Activated CD4-positive, alpha-beta T cell treated with anti-CD3 and anti-CD28 coated beads, Interleukin-2, amount 10 ng/mL, durations not matched to agents 24 days and 14 days (primary cell): ENCODE measurements around the gene WASHC4. TPM values are rescaled to one million over a fixed set of nuclear protein-coding genes. Genes with fewer than 3 reads are reported as not detected.
"Not testable (repeated sequence)": the region's sequence is repeated elsewhere in the genome, so short reads cannot be mapped to it uniquely, and the experiment has no call there.

Experiments used
- DNase-seq: peaks from one replicate; pipeline ENCODE4 v3.0.0; 2022
- H3K27ac Mint-ChIP-seq: one replicate; pipeline ENCODE4 v1.8.0; 2022; ENCODE audit warnings: mild to moderate bottlenecking, mixed read lengths
- H3K27me3 Mint-ChIP-seq: one replicate; pipeline ENCODE4 v1.8.0; 2022; ENCODE audit warnings: mixed read lengths
- H3K36me3 Mint-ChIP-seq: one replicate; pipeline ENCODE4 v1.8.0; 2022; ENCODE audit warnings: low read depth, mild to moderate bottlenecking, mixed read lengths
- H3K4me1 Mint-ChIP-seq: one replicate; pipeline ENCODE4 v1.8.0; 2021; ENCODE audit warnings: mixed read lengths
- H3K4me3 Mint-ChIP-seq: one replicate; pipeline ENCODE4 v1.8.0; 2022; ENCODE audit warnings: mild to moderate bottlenecking, moderate library complexity, mixed read lengths
- H3K9me3 Mint-ChIP-seq: one replicate; pipeline ENCODE4 v1.8.0; 2021; ENCODE audit warnings: mixed read lengths
- intact Hi-C: fragments of 100-400 bp; cut with micrococcal nuclease; formaldehyde crosslinking; loops from one replicate; pipeline ENCODE4 v1.15.1; 2023
- total RNA-seq: library from RNA; stranded (reverse); gene quantifications from 2 replicates; pipeline ENCODE4 v1.2.3, GENCODE V29; 2022

The WASHC4 gene
- total RNA-seq, 1 donor from 2014 or later = 36.5 TPM

- H3K4me3 Mint-ChIP-seq = no peak overlapping the region
- H3K4me1 Mint-ChIP-seq = peaks cover 2% of the 10 kb centered on the region
- peaks cover 45% of the 10 kb centered on the region for H3K36me3 Mint-ChIP-seq
- H3K27ac Mint-ChIP-seq = no peak overlapping the region
- intact Hi-C loops = no loop called here
- H3K9me3 Mint-ChIP-seq = no peaks in the 10 kb centered on the region
- H3K27me3 Mint-ChIP-seq = no peaks in the 10 kb centered on the region
- DNase-seq = no peak
These were observed 54.6 kb downstream of the WASHC4 start for GRCh38 chr12:105162174-105162573.

- peaks cover 43% of the 10 kb centered on the region for H3K36me3 Mint-ChIP-seq
- no peak for DNase-seq
These were observed 56.5 kb downstream of the WASHC4 start for GRCh38 chr12:105164068-105164467.

GRCh38 chr12:105166736-105167135 is 59.2 kb downstream of the WASHC4 start:
- Mint-ChIP-seq H3K4me3 (no peak overlapping the region), H3K27ac (no peak overlapping the region), H3K27me3 (no peaks in the 10 kb centered on the region), H3K36me3 (peaks cover 42% of the 10 kb centered on the region), H3K4me1 (no peaks in the 10 kb centered on the region), H3K9me3 (no peaks in the 10 kb centered on the region)
- DNase-seq = no peak
- intact Hi-C loops = no loop called here

More at GRCh38 chr12:105164068-105164467, 56.5 kb downstream of the WASHC4 start:
- Mint-ChIP-seq H3K4me1 (peaks cover 2% of the 10 kb centered on the region), H3K4me3 (no peak overlapping the region), H3K27me3 (no peaks in the 10 kb centered on the region), H3K27ac (no peak overlapping the region), H3K9me3 (no peaks in the 10 kb centered on the region)
- intact Hi-C loops = no loop called here

GRCh38 chr12:105167346-105167745 is 59.8 kb downstream of the WASHC4 start:
- H3K36me3 Mint-ChIP-seq = peaks cover 39% of the 10 kb centered on the region
- H3K4me1 Mint-ChIP-seq = peaks cover 4% of the 10 kb centered on the region
- no peak overlapping the region for H3K27ac Mint-ChIP-seq
- H3K27me3 Mint-ChIP-seq = no peaks in the 10 kb centered on the region
- no peak overlapping the region for H3K4me3 Mint-ChIP-seq
- H3K9me3 Mint-ChIP-seq = no peaks in the 10 kb centered on the region
- intact Hi-C loops = no loop called here
- DNase-seq = no peak

GRCh38 chr12:105168006-105168405 is 60.5 kb downstream of the WASHC4 start:
- Mint-ChIP-seq H3K4me1 (peaks cover 4% of the 10 kb centered on the region), H3K27me3 (no peaks in the 10 kb centered on the region), H3K27ac (no peak overlapping the region), H3K36me3 (peaks cover 38% of the 10 kb centered on the region), H3K9me3 (no peaks in the 10 kb centered on the region), H3K4me3 (no peak overlapping the region)
- no peak for DNase-seq
- intact Hi-C loops = no loop called here

- Mint-ChIP-seq H3K4me3 (no peak overlapping the region), H3K27ac (no peak overlapping the region), H3K36me3 (peaks cover 35% of the 10 kb centered on the region), H3K9me3 (no peaks in the 10 kb centered on the region), H3K4me1 (peaks cover 4% of the 10 kb centered on the region), H3K27me3 (no peaks in the 10 kb centered on the region)
- intact Hi-C loops = no loop called here
- DNase-seq = no peak
These were observed 62.6 kb downstream of the WASHC4 start for GRCh38 chr12:105170139-105170538.

- Mint-ChIP-seq H3K4me3 (no peak overlapping the region), H3K9me3 (no peaks in the 10 kb centered on the region), H3K36me3 (peaks cover 44% of the 10 kb centered on the region), H3K4me1 (peaks cover 6% of the 10 kb centered on the region), H3K27ac (no peak overlapping the region), H3K27me3 (no peaks in the 10 kb centered on the region)
- DNase-seq = no peak
- intact Hi-C loops = no loop called here
These were observed 64.3 kb downstream of the WASHC4 start for GRCh38 chr12:105171691-105172436.

GRCh38 chr12:105175397-105175990 is 68.0 kb downstream of the WASHC4 start:
- Mint-ChIP-seq H3K36me3 (peaks cover 53% of the 10 kb centered on the region), H3K4me3 (no peak overlapping the region), H3K27ac (no peak overlapping the region), H3K9me3 (peaks cover under 1% of the 10 kb centered on the region), H3K27me3 (no peaks in the 10 kb centered on the region), H3K4me1 (peaks cover 6% of the 10 kb centered on the region)
- intact Hi-C loops = no loop called here
- DNase-seq = no peak

- H3K36me3 Mint-ChIP-seq = peaks cover 66% of the 10 kb centered on the region
- H3K27ac Mint-ChIP-seq = no peak overlapping the region
- intact Hi-C loops = no loop called here
- H3K9me3 Mint-ChIP-seq = peaks cover 4% of the 10 kb centered on the region
- peaks cover 4% of the 10 kb centered on the region for H3K4me1 Mint-ChIP-seq
- no peak for DNase-seq
- H3K27me3 Mint-ChIP-seq = no peaks in the 10 kb centered on the region
- no peak overlapping the region for H3K4me3 Mint-ChIP-seq
These were observed 69.7 kb downstream of the WASHC4 start for GRCh38 chr12:105177208-105177607.

GRCh38 chr12:105179114-105179513 is 71.6 kb downstream of the WASHC4 start:
- intact Hi-C loops, DNase-seq, H3K27me3 Mint-ChIP-seq, H3K27ac Mint-ChIP-seq, H3K4me3 Mint-ChIP-seq, H3K4me1 Mint-ChIP-seq: not testable (repeated sequence)
- peaks cover 77% of the 10 kb centered on the region for H3K36me3 Mint-ChIP-seq
- peaks cover 19% of the 10 kb centered on the region for H3K9me3 Mint-ChIP-seq

GRCh38 chr12:105183406-105183805 is 75.9 kb downstream of the WASHC4 start:
- H3K4me3 Mint-ChIP-seq, H3K4me1 Mint-ChIP-seq, H3K27ac Mint-ChIP-seq, H3K27me3 Mint-ChIP-seq, intact Hi-C loops, DNase-seq: not testable (repeated sequence)
- Mint-ChIP-seq H3K36me3 (peaks cover 76% of the 10 kb centered on the region), H3K9me3 (peaks cover 19% of the 10 kb centered on the region)

GRCh38 chr12:105183976-105184375 is 76.4 kb downstream of the WASHC4 start:
- H3K4me1 Mint-ChIP-seq, H3K27ac Mint-ChIP-seq, DNase-seq, H3K27me3 Mint-ChIP-seq, intact Hi-C loops, H3K4me3 Mint-ChIP-seq: not testable (repeated sequence)
- H3K9me3 Mint-ChIP-seq = peaks cover 19% of the 10 kb centered on the region
- H3K36me3 Mint-ChIP-seq = peaks cover 79% of the 10 kb centered on the region

GRCh38 chr12:105189293-105189692 is 81.8 kb downstream of the WASHC4 start:
- Mint-ChIP-seq H3K9me3 (no peaks in the 10 kb centered on the region), H3K4me3 (no peak overlapping the region), H3K4me1 (peaks cover 2% of the 10 kb centered on the region), H3K27ac (no peak overlapping the region), H3K36me3 (peaks cover 70% of the 10 kb centered on the region), H3K27me3 (no peaks in the 10 kb centered on the region)
- DNase-seq = no peak
- intact Hi-C loops = no loop called here

GRCh38 chr12:105190530-105190929 is 83.0 kb downstream of the WASHC4 start:
- H3K4me3 Mint-ChIP-seq = no peak overlapping the region
- intact Hi-C loops = no loop called here
- DNase-seq = no peak
- no peaks in the 10 kb centered on the region for H3K9me3 Mint-ChIP-seq
- peaks cover 65% of the 10 kb centered on the region for H3K36me3 Mint-ChIP-seq
- H3K4me1 Mint-ChIP-seq = peaks cover 2% of the 10 kb centered on the region
- H3K27ac Mint-ChIP-seq = no peak overlapping the region
- H3K27me3 Mint-ChIP-seq = no peaks in the 10 kb centered on the region
